Hematopoietic multipotent progenitor cell treated with erythropoietin and hydrocortisone succinate and interleukin-3 and kit ligand, for 4 days (in vitro differentiated cells): ENCODE results near the gene ECT2.
"Not testable (repeated sequence)": the region's sequence is repeated elsewhere in the genome, so short reads cannot be mapped to it uniquely, and the experiment has no call there.

ENCODE experiments used
- DNase-seq: peaks from one replicate; pipeline ENCODE4 v3.0.0-alpha.2; 2015

The ECT2 gene

GRCh38 chr3:172813462-172813861, 62.9 kb downstream of the ECT2 start:
- DNase-seq: no peak

- no peak for DNase-seq
These were observed 64.2 kb downstream of the ECT2 start for GRCh38 chr3:172814738-172815137.

- no peak for DNase-seq
These were observed 65.3 kb downstream of the ECT2 start for GRCh38 chr3:172815857-172816256.

- DNase-seq: no peak
These were observed 65.8 kb downstream of the ECT2 start for GRCh38 chr3:172816281-172816680.

GRCh38 chr3:172816968-172817367, 66.4 kb downstream of the ECT2 start:
- DNase-seq: no peak

GRCh38 chr3:172820492-172820891, 70.0 kb downstream of the ECT2 start:
- no peak for DNase-seq

GRCh38 chr3:172824229-172824628, 73.7 kb downstream of the ECT2 start:
- DNase-seq: no peak

GRCh38 chr3:172827231-172827630, 76.7 kb downstream of the ECT2 start:
- not testable (repeated sequence) for DNase-seq

- no peak for DNase-seq
These were observed 82.5 kb downstream of the ECT2 start for GRCh38 chr3:172832983-172833382.

GRCh38 chr3:172836390-172836997, 86.0 kb downstream of the ECT2 start:
- DNase-seq: peak; percentile 70

- no peak for DNase-seq
These were observed 89.2 kb downstream of the ECT2 start for GRCh38 chr3:172839679-172840078.

GRCh38 chr3:172840463-172840862, 89.9 kb downstream of the ECT2 start:
- DNase-seq: no peak

GRCh38 chr3:172840913-172841312, 90.4 kb downstream of the ECT2 start:
- DNase-seq: no peak

GRCh38 chr3:172844428-172844827, 93.9 kb downstream of the ECT2 start:
- no peak for DNase-seq

GRCh38 chr3:172846103-172846561, 95.6 kb downstream of the ECT2 start:
- peak; percentile 45 for DNase-seq

GRCh38 chr3:172846706-172847105, 96.2 kb downstream of the ECT2 start:
- DNase-seq: no peak

GRCh38 chr3:172847292-172847691, 96.8 kb downstream of the ECT2 start:
- DNase-seq: no peak

GRCh38 chr3:172848910-172849309, 98.4 kb downstream of the ECT2 start:
- no peak for DNase-seq

GRCh38 chr3:172853005-172853404, 102.5 kb downstream of the ECT2 start:
- DNase-seq: no peak

GRCh38 chr3:172853921-172854666, 103.6 kb downstream of the ECT2 start:
- DNase-seq: no peak

- no peak for DNase-seq
These were observed 104.5 kb downstream of the ECT2 start for GRCh38 chr3:172855037-172855436.

GRCh38 chr3:172856795-172857742, 106.5 kb downstream of the ECT2 start:
- DNase-seq: no peak

GRCh38 chr3:172859041-172859440, 108.5 kb downstream of the ECT2 start:
- DNase-seq: peak; percentile 15
